Activated CD4-positive, alpha-beta T cell treated with anti-CD3 and anti-CD28 coated beads, Interleukin-2, amount 10 ng/mL, durations not matched to agents 24 days and 14 days (primary cell): Measurements from ENCODE around the gene POLRMT. TPM values are rescaled to one million over a fixed set of nuclear protein-coding genes. Genes with fewer than 3 reads are reported as not detected.
"Not testable (repeated sequence)": the region's sequence is repeated elsewhere in the genome, so short reads cannot be mapped to it uniquely, and the experiment has no call there.

Experiments used
- DNase-seq: peaks from one replicate; pipeline ENCODE4 v3.0.0; 2022
- H3K27ac Mint-ChIP-seq: one replicate; pipeline ENCODE4 v1.8.0; 2022; ENCODE audit warnings: mild to moderate bottlenecking, mixed read lengths
- H3K27me3 Mint-ChIP-seq: one replicate; pipeline ENCODE4 v1.8.0; 2022; ENCODE audit warnings: mixed read lengths
- H3K36me3 Mint-ChIP-seq: one replicate; pipeline ENCODE4 v1.8.0; 2022; ENCODE audit warnings: low read depth, mild to moderate bottlenecking, mixed read lengths
- H3K4me1 Mint-ChIP-seq: one replicate; pipeline ENCODE4 v1.8.0; 2021; ENCODE audit warnings: mixed read lengths
- H3K4me3 Mint-ChIP-seq: one replicate; pipeline ENCODE4 v1.8.0; 2022; ENCODE audit warnings: mild to moderate bottlenecking, moderate library complexity, mixed read lengths
- H3K9me3 Mint-ChIP-seq: one replicate; pipeline ENCODE4 v1.8.0; 2021; ENCODE audit warnings: mixed read lengths
- intact Hi-C: fragments of 100-400 bp; cut with micrococcal nuclease; formaldehyde crosslinking; loops from one replicate; pipeline ENCODE4 v1.15.1; 2023
- total RNA-seq: library from RNA; stranded (reverse); gene quantifications from 2 replicates; pipeline ENCODE4 v1.2.3, GENCODE V29; 2022

The POLRMT gene
- total RNA-seq, 1 donor from 2014 or later = 103 TPM

GRCh38 chr19:674282-675151, 41.2 kb upstream of the POLRMT start:
- H3K27me3 Mint-ChIP-seq = peaks cover 13% of the 10 kb centered on the region
- no peak overlapping the region for H3K4me3 Mint-ChIP-seq
- no peaks in the 10 kb centered on the region for H3K9me3 Mint-ChIP-seq
- intact Hi-C loops = no loop called here
- H3K4me1 Mint-ChIP-seq = peaks cover 2% of the 10 kb centered on the region
- H3K27ac Mint-ChIP-seq = no peak overlapping the region
- H3K36me3 Mint-ChIP-seq = no peaks in the 10 kb centered on the region
- no peak for DNase-seq

- intact Hi-C loops = no loop called here
- DNase-seq = no peak
- no peaks in the 10 kb centered on the region for H3K9me3 Mint-ChIP-seq
These were observed 37.3 kb upstream of the POLRMT start for GRCh38 chr19:670609-671075.

GRCh38 chr19:668675-669434, 35.5 kb upstream of the POLRMT start:
- intact Hi-C loops, H3K9me3 Mint-ChIP-seq, H3K27ac Mint-ChIP-seq, DNase-seq, H3K4me3 Mint-ChIP-seq, H3K36me3 Mint-ChIP-seq, H3K4me1 Mint-ChIP-seq: not testable (repeated sequence)
- peaks cover 16% of the 10 kb centered on the region for H3K27me3 Mint-ChIP-seq

More at GRCh38 chr19:670609-671075, 37.3 kb upstream of the POLRMT start:
- peaks cover 24% of the 10 kb centered on the region for H3K27me3 Mint-ChIP-seq
- no peaks in the 10 kb centered on the region for H3K36me3 Mint-ChIP-seq
- no peak overlapping the region for H3K4me3 Mint-ChIP-seq
- H3K27ac Mint-ChIP-seq = no peak overlapping the region
- H3K4me1 Mint-ChIP-seq = no peaks in the 10 kb centered on the region

GRCh38 chr19:666985-667573, 33.7 kb upstream of the POLRMT start:
- H3K4me3 Mint-ChIP-seq, H3K36me3 Mint-ChIP-seq, intact Hi-C loops, H3K9me3 Mint-ChIP-seq, DNase-seq, H3K27ac Mint-ChIP-seq: not testable (repeated sequence)
- Mint-ChIP-seq H3K27me3 (peaks cover 12% of the 10 kb centered on the region), H3K4me1 (peaks cover 12% of the 10 kb centered on the region)

GRCh38 chr19:664913-665443, 31.6 kb upstream of the POLRMT start:
- Mint-ChIP-seq H3K4me1 (peaks cover 20% of the 10 kb centered on the region), H3K4me3 (peak overlapping the region; percentile 54), H3K36me3 (peaks cover 13% of the 10 kb centered on the region), H3K9me3 (no peaks in the 10 kb centered on the region), H3K27me3 (peaks cover 12% of the 10 kb centered on the region), H3K27ac (peak overlapping the region; percentile 30)
- peak; percentile 96 for DNase-seq
- intact Hi-C loops = loop anchor here (1.0 kb wide), 1 partner anchor 69 kb away; no protein-coding TSS in a partner anchor

- Mint-ChIP-seq H3K27ac (peak overlapping the region; percentile 73), H3K4me3 (peak overlapping the region; percentile 74), H3K4me1 (peaks cover 20% of the 10 kb centered on the region), H3K36me3 (peaks cover 15% of the 10 kb centered on the region), H3K9me3 (no peaks in the 10 kb centered on the region), H3K27me3 (peaks cover 8% of the 10 kb centered on the region)
- intact Hi-C loops = loop anchor here (1.0 kb wide), 3 partner anchors 17 to 134 kb away; partner anchors contain the start of gene PTBP1
- no peak for DNase-seq
These were observed 30.4 kb upstream of the POLRMT start for GRCh38 chr19:663682-664117.

GRCh38 chr19:662962-663681, 29.8 kb upstream of the POLRMT start, which contains the start of gene RNF126:
Gene RNF126, minus strand, starts transcription at chr19:663214. Its CDS starts 93 bp downstream, at chr19:663121.
- peaks cover 20% of the 10 kb centered on the region for H3K4me1 Mint-ChIP-seq
- peaks cover 15% of the 10 kb centered on the region for H3K36me3 Mint-ChIP-seq
- H3K27ac Mint-ChIP-seq = peak within 1 kb of the TSS; percentile 93
- DNase-seq = peak; percentile 96
- peak within 1 kb of the TSS; percentile 94 for H3K4me3 Mint-ChIP-seq
- intact Hi-C loops = loop anchor here (1.0 kb wide), 5 partner anchors 17 to 134 kb away; partner anchors contain the start of genes BSG, POLRMT and PTBP1
- H3K9me3 Mint-ChIP-seq = no peaks in the 10 kb centered on the region
- H3K27me3 Mint-ChIP-seq = peaks cover 2% of the 10 kb centered on the region

GRCh38 chr19:662207-662961, 29.0 kb upstream of the POLRMT start:
- H3K27me3 Mint-ChIP-seq = no peaks in the 10 kb centered on the region
- peak overlapping the region; percentile 94 for H3K4me3 Mint-ChIP-seq
- H3K36me3 Mint-ChIP-seq = peaks cover 16% of the 10 kb centered on the region
- H3K4me1 Mint-ChIP-seq = peaks cover 20% of the 10 kb centered on the region
- no peaks in the 10 kb centered on the region for H3K9me3 Mint-ChIP-seq
- intact Hi-C loops = loop anchor here (1.0 kb wide), 2 partner anchors 29 to 90 kb away; partner anchors contain the start of genes BSG and POLRMT
- peak overlapping the region; percentile 93 for H3K27ac Mint-ChIP-seq
- peak; percentile 93 for DNase-seq

- Mint-ChIP-seq H3K27ac (peak overlapping the region; percentile 93), H3K36me3 (peaks cover 17% of the 10 kb centered on the region), H3K9me3 (no peaks in the 10 kb centered on the region), H3K4me1 (peaks cover 20% of the 10 kb centered on the region), H3K4me3 (peak overlapping the region; percentile 94), H3K27me3 (no peaks in the 10 kb centered on the region)
- intact Hi-C loops = loop anchor here (1.0 kb wide), 2 partner anchors 28 to 89 kb away; partner anchors contain the start of genes BSG and POLRMT
- DNase-seq = peak; percentile 93
These were observed 28.3 kb upstream of the POLRMT start for GRCh38 chr19:661427-662196.

GRCh38 chr19:660793-661426, 27.6 kb upstream of the POLRMT start:
- intact Hi-C loops = no loop called here
- Mint-ChIP-seq H3K4me3 (peak overlapping the region; percentile 94), H3K9me3 (no peaks in the 10 kb centered on the region), H3K27ac (peak overlapping the region; percentile 93), H3K36me3 (peaks cover 21% of the 10 kb centered on the region), H3K27me3 (no peaks in the 10 kb centered on the region), H3K4me1 (peaks cover 20% of the 10 kb centered on the region)
- no peak for DNase-seq
